NCI-H1048 (cell line): Measurements from ENCODE around the gene TROAP.
"Not testable (repeated sequence)": the region's sequence is repeated elsewhere in the genome, so short reads cannot be mapped to it uniquely, and the experiment has no call there.

Experiments
- DNase-seq: peaks from one replicate; lab custom pipeline; 2025; lab: John Stamatoyannopoulos, UW

The TROAP gene

DNA sequence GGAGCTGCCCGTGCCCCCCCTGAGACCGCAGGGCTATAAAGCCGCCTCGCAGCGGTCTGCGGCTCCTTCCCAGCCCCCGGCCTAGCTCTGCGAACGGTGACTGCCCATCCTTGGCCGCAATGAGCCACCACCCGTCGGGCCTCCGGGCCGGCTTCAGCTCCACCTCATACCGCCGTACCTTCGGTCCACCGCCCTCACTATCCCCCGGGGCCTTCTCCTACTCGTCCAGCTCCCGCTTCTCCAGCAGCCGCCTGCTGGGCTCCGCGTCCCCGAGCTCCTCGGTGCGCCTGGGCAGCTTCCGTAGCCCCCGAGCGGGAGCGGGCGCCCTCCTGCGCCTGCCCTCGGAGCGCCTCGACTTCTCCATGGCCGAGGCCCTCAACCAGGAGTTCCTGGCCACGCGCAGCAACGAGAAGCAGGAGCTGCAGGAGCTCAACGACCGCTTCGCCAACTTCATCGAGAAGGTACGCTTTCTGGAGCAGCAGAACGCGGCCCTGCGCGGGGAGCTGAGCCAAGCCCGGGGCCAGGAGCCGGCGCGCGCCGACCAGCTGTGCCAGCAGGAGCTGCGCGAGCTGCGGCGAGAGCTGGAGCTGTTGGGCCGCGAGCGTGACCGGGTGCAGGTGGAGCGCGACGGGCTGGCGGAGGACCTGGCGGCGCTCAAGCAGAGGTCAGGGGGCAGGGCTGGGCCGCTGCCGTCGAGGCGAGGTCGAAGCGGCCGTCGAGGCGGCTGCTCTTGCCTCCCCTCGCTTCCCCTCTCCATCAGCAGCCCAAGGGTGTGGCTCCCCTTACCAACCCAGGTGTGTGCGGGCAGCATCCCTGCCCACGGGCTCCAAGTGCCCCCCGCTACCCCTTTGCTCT lies 27.7 kb upstream of the TROAP start, which contains the start of gene PRPH:
PRPH (plus strand) TSS at position 66 of the 855 bp plus-strand sequence; CDS start at position 120, 54 bp downstream.
- DNase-seq = no peak

DNA sequence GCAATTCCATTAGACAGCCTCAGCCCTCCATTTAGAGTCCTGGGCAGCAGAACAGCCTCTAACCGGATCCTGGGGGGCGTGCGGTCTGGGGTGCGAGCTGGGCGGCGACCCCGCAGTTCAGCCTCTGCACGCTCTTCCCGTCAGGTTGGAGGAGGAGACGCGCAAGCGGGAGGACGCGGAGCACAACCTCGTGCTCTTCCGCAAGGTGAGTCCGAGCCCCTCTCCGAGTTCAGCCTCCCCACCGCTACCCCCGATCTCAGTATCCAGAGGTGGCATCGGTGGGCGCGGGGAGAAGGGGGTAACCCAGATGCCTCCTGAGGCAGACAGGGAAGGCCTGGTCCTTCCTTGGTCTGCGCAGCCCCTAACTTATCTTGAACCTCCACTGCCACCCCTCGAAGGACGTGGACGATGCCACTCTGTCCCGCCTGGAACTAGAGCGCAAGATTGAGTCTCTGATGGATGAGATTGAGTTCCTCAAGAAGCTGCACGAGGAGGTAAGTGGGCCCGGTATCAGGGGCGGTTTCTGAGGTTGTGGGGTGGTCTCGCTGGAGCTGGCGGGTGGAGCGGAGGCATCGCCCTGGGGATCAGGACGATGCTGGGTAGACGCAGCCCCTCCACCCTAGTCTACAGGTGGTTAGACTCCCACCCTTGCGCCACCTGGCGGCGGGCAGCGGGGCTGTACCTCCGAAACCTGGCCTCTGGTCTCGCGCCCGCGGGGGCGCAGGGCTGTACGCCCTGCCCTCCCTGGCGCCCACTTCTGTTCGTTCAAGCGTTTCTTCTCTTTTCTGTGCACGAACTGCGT lies 26.8 kb upstream of the TROAP start:
- peak; percentile 75 for DNase-seq

DNA sequence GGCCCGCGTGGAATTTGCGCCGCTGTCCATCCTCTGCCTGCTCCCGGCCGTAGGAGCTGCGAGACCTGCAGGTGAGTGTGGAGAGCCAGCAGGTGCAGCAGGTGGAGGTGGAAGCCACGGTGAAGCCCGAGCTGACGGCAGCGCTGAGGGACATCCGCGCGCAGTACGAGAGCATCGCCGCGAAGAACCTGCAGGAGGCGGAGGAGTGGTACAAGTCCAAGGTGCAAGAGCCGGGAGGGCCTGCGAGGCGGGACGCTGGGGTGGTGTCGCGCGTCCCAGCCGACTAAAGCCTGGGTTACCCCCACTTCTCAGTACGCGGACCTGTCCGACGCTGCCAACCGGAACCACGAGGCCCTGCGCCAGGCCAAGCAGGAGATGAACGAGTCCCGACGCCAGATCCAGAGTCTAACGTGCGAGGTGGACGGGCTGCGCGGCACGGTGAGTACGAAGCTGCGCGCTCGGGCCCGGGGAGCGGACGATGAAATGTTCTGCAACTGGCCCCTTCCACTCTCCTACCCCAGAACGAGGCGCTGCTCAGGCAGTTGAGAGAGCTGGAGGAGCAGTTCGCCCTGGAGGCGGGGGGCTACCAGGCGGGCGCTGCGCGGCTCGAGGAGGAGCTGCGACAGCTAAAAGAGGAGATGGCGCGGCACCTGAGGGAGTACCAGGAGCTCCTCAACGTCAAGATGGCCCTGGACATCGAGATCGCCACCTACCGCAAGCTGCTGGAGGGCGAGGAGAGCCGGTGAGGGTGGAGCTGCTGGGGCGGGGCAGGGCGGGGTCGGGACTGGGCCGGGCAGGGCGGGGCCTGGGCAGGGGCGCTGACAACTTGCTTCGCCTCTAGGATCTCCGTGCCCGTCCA lies 26.0 kb upstream of the TROAP start:
- peak; percentile 17 for DNase-seq

DNA sequence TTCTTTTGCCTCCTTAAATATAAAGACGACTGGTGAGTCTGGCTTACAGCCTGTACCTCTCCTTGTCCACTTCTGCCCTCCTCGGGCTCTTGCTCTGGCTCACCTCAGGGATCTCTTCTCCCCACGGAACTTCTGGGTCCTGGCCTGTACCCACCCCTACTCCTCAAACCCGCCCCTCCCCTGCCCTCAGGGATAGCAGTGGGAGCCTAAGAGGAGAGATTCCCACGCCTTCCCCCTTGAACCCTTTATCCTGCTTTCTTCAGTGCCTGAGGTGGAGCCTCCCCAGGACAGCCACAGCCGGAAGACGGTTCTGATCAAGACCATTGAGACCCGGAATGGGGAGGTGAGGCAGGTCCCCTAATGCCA lies 25.4 kb upstream of the TROAP start:
- DNase-seq = no peak

DNA sequence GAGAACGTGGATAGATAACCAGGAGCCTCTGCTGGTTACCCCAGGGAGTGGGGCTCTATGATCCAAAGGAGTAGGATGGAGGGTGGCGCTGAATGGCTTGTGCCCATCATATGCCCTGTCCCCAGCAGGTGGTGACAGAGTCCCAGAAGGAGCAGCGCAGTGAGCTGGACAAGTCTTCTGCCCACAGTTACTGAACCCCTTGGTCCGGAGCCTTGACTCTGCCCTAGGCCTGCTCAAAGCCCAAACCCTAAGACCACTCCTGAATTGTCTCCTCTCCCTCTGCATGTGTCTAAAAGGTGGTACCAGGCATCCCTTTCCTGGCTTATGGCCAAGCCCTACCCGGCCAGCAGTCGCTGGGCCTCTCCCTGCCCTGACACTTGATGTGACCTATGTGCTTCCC lies 24.9 kb upstream of the TROAP start:
- no peak for DNase-seq

DNA sequence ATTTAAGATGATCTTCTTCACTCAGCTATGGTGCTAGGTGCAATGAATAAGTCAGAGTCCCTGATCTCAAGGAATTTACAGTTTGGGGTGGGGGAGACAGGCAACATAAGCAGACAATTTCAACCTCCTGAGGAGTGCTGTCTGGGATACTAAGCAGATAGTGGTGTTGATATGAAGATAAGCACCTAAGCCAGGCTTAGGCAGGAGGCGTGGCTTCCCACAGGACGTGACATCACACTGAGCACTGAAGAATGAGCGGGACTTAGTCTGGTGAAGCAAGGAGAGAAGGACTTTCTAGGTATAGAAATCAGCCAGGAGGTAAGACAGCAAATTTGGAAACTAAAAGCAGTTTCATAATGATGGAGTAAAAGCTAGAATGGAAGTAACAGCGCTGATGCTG lies 21.3 kb upstream of the TROAP start:
- no peak for DNase-seq

DNA sequence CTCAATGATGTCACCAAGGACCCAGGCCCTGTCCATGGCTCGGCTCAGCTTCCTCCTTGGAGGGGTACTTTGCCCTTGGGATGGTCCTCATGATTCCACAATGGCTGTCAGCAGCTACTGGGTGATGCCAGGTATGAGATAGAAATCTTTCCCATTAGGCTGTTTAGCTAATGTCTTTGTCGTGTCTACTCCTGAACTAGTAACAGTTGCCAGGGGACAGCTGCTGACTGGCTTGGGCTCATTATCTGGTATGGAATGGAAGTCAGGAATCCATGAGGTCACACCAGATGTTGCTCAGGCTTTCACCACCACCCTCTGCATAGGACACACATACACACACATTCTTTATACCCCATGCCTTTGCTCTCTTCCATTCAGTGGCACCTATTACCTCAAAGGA lies 18.9 kb upstream of the TROAP start:
- DNase-seq = no peak

DNA sequence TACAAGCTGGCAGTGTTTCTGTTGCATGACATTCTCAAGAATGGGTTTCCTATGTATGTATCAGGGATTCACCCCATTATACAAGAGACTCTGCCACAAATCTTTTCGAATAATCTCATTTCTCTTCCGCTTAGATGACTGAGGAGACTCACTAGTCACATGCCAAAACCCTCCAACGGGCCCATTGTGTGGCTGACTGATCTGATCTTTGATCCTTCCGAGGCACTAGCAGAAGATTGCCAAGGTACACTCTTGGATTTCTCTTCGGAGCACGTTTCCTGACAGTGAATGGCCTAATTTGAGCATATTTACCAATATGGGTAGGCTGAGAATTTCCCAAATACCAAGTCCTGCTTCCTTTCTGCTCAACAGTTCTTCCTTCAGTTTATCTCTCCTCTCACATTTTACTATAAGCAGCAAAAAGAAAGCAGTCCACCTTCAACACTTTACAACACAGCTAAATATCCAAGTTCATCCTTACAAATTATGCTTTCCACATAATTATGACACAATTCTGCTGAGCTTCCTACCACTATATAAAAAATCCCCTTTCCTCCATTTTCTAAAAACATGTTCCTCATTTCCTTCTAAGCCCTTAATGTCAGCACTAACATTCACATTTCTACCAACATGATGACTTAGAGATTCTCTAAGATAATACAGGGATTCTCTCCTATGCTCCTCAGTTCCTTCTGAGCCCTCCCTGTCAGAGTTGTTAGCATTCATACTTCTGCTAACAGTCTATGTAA lies 17.1 kb upstream of the TROAP start:
- DNase-seq = no peak

DNA sequence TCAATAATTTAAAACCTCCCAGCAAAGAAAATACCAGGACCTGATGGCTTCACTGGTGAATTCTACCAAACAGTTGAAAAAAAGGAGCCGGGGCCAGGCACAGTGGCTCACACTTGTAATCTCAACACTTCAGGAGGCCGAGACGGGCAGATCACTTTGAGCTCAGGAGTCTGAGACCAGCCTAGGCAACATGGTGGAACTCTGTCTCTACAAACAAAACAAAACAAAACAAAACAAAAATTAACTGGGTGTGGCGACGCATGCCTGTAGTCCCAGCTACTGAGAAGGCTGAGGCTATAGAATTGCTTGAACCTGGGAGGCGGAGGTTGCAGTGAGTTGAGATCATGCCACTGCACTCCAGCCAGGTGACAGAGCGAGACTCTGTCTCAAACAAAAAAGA lies 13.7 kb upstream of the TROAP start:
- DNase-seq = no peak

DNA sequence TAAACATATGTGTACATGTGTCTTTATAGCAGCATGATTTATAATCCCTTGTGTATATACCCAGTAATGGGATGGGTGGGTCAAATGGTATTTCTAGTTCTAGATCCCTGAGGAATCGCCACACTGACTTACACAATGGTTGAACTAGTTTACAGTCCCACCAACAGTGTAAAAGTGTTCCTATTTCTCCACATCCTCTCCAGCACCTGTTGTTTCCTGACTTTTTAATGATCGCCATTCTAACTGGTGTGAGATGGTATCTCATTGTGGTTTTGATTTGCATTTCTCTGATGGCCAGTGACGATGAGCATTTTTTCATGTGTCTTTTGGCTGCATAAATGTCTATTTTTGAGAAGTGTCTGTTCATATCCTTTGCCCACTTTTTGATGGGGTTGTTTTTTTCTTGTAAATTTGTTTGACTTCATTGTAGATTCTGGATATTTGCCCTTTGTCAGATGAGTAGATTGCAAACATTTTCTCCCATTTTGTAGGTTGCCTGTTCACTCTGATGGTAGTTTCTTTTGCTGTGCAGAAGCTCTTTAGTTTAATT lies 12.5 kb upstream of the TROAP start:
- DNase-seq = not testable (repeated sequence)

DNA sequence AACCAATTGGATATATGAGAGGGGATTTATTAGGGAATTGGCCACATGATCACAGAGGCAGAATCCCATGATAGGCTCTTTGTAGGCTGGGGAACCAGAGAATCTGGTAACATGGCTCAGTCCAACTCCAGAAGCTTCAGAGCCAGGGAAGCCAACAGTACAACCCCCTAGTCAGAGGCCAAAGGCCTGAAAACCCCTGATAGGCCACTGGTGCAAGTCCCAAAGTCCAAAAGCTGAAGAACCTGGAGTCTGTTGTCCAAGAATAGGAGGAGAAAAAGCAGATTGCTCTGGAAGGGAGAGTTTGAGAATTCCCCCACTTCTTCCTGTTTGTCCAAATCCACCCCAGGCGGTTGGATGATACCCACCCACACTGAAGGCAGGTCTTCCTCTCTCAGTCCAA lies 8.2 kb upstream of the TROAP start:
- DNase-seq = no peak

DNA sequence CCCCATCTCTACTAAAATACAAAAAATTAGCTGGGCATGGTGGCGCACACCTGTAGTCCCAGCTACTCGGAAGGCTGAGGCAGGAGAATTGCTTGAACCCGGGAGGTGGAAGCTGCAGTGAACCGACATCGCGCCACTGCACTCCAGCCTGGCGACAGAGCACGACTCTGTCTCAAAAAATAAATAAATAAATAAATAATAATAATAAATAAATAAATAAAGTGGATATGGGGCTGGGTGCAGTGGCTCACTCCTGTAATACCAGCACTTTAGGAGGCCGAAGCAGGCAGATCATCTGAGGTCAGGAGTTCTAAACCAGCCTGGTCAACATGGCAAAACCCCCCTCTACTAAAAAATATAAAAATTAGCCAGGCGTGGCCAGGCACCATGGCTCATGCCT lies 5.9 kb upstream of the TROAP start:
- not testable (repeated sequence) for DNase-seq

DNA sequence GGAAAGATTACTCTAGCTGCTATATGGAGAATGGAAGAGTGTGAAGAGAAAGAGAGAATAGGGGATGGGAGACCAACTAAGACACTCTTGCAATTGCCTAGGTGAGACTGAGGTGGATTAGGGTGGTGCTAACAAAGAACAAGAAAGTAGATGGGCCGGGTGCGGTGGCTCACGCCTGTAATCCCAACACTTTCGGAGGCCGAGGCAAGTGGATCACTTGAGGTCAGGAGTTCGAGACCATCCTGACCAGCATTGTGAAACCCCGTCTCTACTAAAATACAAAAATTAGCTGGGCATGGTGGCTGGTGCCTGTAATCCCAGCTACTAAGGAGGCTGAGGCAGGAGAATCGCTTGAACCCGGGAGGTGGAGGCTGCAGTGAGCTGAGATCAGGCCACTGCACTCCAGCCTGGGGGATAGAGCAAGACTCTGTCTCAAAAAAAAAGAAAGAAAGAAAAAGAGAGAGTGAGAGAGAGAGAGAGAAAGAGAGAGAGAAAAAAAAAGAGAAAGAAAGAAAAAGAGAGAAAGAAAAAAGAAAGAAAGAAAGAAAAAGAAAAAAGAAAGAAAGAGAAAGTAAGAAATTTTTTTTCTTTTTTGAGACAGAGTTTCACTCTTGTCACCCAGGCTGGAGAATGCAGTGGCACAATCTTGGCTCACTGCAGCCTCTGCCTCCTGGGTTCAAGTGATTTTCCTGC lies 2.5 kb upstream of the TROAP start:
- DNase-seq = not testable (repeated sequence)

DNA sequence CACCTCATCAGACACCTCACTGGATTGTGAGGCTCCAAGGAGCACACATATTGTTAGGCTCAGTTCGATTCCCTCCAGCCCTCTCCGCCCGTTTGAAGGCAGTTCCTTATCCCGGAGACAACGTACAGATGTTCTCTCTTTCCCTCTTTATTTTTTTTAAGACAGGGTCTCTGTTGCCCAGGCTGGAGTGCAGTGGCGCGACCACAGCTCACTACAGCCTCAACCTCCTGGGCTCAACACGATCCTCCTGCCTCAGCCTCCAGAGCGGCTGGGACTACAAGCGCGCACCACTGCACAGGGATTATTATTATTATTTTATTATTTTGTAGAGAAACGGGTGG lies 718 bp upstream of the TROAP start:
- DNase-seq = no peak

DNA sequence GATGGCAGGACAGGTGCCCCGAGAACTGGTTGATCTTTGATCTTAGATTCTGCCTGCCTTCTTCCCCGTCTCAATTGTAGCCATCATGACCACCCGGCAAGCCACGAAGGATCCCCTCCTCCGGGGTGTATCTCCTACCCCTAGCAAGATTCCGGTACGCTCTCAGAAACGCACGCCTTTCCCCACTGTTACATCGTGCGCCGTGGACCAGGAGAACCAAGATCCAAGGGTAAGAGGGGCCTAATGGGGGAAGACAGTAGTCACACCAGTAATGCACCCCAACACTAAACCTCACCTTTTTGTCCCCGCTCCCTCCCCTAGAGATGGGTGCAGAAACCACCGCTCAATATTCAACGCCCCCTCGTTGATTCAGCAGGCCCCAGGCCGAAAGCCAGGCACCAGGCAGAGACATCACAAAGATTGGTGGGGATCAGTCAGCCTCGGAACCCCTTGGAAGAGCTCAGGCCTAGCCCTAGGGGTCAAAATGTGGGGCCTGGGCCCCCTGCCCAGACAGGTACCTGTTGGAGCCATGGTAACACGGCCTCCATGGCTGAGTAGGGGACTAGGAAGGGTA lies 556 bp downstream of the TROAP start:
- no peak for DNase-seq

DNA sequence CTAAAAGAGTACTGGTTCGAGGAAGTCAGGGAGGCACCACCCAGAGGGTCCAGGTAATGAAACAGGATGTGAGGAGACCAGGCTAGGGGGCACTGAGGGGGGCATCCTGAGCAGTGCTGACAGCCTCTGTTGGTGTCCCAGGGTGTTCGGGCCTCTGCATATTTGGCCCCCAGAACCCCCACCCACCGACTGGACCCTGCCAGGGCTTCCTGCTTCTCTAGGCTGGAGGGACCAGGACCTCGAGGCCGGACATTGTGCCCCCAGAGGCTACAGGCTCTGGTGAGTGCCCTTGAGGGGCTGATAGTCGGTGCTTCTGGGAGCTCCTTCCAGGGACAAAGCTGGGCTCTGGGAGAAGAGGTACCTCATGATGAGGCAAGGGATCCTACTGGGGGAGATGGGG lies 2.6 kb downstream of the TROAP start:
- DNase-seq = no peak

DNA sequence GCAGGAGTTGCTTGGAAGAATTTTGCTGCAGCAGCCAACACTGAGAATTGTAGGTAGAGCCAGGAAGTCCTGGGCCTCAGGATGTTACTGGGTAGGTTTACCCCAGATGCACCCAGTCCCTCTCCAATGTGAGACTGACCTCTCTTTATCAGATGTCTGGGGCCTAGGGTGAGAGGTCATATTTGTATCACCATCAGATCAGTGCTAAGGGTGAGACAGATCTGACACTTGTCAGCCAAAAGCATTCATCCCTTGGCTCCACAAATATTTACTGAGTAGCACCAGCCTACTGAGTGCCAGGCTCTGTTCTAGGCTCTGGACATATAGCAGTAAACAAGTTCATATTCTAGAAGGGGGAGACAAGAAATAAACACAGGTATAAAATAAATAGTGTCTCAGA lies 4.3 kb downstream of the TROAP start:
- no peak for DNase-seq

DNA sequence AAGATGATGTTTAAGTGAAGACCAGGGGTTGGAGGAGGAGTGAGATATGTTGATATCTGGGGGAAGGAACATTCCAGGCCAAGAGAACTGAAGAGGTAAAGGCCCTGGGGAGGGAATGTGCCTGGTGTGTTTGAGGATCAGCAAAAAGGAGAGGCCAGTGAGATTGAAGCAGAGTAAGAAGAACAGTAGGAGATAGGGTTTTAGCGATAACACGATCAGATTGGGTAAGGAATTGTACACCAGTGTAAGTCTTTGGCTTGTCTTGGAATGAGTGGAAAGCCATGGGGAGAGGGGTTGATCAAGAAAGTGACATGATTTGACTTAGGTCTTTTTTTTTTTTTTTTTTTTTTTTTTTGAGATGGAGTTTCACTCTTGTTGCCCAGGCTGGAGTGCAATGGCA lies 4.8 kb downstream of the TROAP start:
- no peak for DNase-seq

DNA sequence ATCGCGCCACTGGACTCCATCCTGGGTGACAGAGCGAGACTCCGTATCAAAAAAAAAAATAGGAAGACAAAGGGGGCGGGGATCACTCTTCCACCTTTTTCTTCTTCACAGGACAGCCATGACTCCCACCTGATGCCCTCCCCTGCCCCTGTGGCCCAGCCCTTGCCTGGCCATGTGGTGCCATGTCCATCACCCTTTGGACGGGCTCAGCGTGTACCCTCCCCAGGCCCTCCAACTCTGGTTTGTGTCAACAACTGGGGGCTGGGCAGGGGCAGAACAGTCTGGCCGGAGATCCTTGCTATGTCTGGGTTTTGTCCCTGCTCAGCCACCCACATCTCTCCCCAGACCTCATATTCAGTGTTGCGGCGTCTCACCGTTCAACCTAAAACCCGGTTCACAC lies 5.8 kb downstream of the TROAP start:
- DNase-seq = no peak

DNA sequence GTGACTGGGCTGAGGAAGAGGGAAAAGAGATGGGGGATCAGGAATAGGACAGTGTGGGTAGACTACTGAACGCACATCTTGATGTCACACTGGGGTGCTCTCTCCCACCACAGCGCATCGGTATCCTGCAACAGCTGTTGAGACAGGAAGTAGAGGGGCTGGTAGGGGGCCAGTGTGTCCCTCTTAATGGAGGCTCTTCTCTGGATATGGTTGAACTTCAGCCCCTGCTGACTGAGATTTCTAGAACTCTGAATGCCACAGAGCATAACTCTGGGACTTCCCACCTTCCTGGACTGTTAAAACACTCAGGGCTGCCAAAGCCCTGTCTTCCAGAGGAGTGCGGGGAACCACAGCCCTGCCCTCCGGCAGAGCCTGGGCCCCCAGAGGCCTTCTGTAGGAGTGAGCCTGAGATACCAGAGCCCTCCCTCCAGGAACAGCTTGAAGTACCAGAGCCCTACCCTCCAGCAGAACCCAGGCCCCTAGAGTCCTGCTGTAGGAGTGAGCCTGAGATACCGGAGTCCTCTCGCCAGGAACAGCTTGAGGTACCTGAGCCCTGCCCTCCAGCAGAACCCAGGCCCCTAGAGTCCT lies 7.1 kb downstream of the TROAP start:
- DNase-seq = no peak
